ENCODE measurements around the gene SPCS2.

DNA sequence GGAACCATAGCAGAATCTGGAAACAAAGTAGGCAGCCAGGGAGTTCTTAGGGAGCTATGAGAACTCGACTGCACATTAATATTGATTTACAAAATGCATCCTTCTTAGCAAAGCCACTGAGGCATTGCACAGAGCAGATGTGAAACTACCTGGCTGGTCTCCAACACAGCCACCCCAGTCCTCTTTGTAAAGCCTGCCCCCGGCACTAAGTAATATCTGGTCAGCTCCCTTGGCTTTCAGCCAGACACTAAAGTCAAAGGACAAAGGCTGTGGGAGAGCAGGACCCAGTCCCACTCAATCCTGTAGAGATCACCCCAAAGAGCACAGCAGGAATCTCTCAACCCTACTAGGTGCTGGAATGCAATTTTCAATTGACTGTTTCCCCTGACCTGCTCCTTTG, 13.0 kb upstream of the SPCS2 start:
- TF ChIP-seq POLR2A (IDR thresholded peaks at IDR 0.05), result no peak
- TF ChIP-seq, protein P1, sequence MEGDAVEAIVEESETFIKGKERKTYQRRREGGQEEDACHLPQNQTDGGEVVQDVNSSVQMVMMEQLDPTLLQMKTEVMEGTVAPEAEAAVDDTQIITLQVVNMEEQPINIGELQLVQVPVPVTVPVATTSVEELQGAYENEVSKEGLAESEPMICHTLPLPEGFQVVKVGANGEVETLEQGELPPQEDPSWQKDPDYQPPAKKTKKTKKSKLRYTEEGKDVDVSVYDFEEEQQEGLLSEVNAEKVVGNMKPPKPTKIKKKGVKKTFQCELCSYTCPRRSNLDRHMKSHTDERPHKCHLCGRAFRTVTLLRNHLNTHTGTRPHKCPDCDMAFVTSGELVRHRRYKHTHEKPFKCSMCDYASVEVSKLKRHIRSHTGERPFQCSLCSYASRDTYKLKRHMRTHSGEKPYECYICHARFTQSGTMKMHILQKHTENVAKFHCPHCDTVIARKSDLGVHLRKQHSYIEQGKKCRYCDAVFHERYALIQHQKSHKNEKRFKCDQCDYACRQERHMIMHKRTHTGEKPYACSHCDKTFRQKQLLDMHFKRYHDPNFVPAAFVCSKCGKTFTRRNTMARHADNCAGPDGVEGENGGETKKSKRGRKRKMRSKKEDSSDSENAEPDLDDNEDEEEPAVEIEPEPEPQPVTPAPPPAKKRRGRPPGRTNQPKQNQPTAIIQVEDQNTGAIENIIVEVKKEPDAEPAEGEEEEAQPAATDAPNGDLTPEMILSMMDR (IDR thresholded peaks at IDR 0.05), result no peak

Data from vagina (tissue), 2 donors.